Endothelial cell of umbilical vein (primary cell): ENCODE measurements around the gene SLC25A34. TPM values are rescaled to one million over a fixed set of nuclear protein-coding genes. Genes with fewer than 3 reads are reported as not detected.

ENCODE experiments used
- BruUV-seq: library from RNA; stranded (reverse); fragments of 400-500 nt; replicated peaks from 2 replicates; lab custom pipeline; 2021; lab: Mats Ljungman, UMichigan
- CTCF ChIA-PET: fragments of 300-600, 350-600 bp; sonication (Branson Sonifier 250); formaldehyde crosslinking; loops from one replicate; lab custom pipeline; 2021; ENCODE audit warnings: antibody characterized with exemption, inconsistent platforms; lab: Charles Lee
- POLR2A ChIA-PET: fragments of 300-600, 350-600 bp; sonication (Branson Sonifier 250); formaldehyde crosslinking; loops from one replicate; lab custom pipeline; 2021; ENCODE audit warnings: antibody characterized with exemption, inconsistent platforms; lab: Charles Lee
- DNase-seq: peaks from one replicate; pipeline ENCODE4 v3.0.0-alpha.2; 2011; ENCODE audit warnings: low read depth, low spot score
- FAIRE-seq: peaks from 2 replicates; lab custom pipeline; 2011; peaks lifted over from hg19 to GRCh38; lab: Jason Lieb, UNC
- H2AFZ ChIP-seq: 2 replicates; pipeline ENCODE4 v1.6.0; 2012; ENCODE audit warnings: low read depth, low read length, control low read depth, inconsistent platforms
- H3K27ac ChIP-seq: 2 replicates; pipeline ENCODE4 v1.5.1; 2011; ENCODE audit warnings: low read depth, mild to moderate bottlenecking, control low read depth, low read length, moderate library complexity; ENCODE audit not compliant: insufficient read depth
- H3K27me3 ChIP-seq, 2 experiments: 2 replicates each; pipeline versions ENCODE4 v1.6.0 to v1.6.1; 2011; ENCODE audit warnings: low read length in 2 of 2, mixed read lengths in 1 of 2; ENCODE audit not compliant: control insufficient read depth in 2 of 2, insufficient read depth in 2 of 2
- H3K36me3 ChIP-seq, 2 experiments: 2 replicates in 1 of 2; 3 replicates in 1 of 2; pipeline ENCODE4 v1.5.1; 2011; ENCODE audit warnings: low read length in 2 of 2, mild to moderate bottlenecking in 1 of 2, moderate library complexity in 1 of 2; ENCODE audit not compliant: control insufficient read depth in 2 of 2, insufficient read depth in 2 of 2; ENCODE audit errors: extremely low read depth in 1 of 2
- H3K4me1 ChIP-seq: 3 replicates; pipeline ENCODE4 v1.5.1; 2011; ENCODE audit warnings: mild to moderate bottlenecking, low read length; ENCODE audit not compliant: control insufficient read depth, insufficient read depth; ENCODE audit errors: extremely low read depth
- H3K4me2 ChIP-seq: 2 replicates; pipeline ENCODE4 v1.6.1; 2011; ENCODE audit warnings: low read length, control low read depth, mixed read lengths; ENCODE audit not compliant: insufficient read depth
- H3K4me3 ChIP-seq, 3 experiments: fragments of 200-600 bp in 1 of 3; sonication (generic), shearing (Covaris generic) in 1 of 3; replicated peaks in 1 of 3; 2 replicates each; pipeline ENCODE4 v1.5.1; 2011 to 2016; ENCODE audit warnings: control low read depth in 3 of 3, low read length in 3 of 3, mild to moderate bottlenecking in 2 of 3, inconsistent platforms in 1 of 3, low read depth in 1 of 3, moderate library complexity in 1 of 3; ENCODE audit not compliant: insufficient read depth in 1 of 3
- H3K79me2 ChIP-seq: 2 replicates; pipeline ENCODE4 v1.6.0; 2012; ENCODE audit warnings: low read length, inconsistent platforms; ENCODE audit not compliant: control insufficient read depth, insufficient read depth
- H3K9ac ChIP-seq: replicated peaks from 2 replicates; pipeline ENCODE3; 2011; ENCODE audit warnings: low read length, control low read depth; ENCODE audit not compliant: insufficient read depth; ENCODE audit errors: extremely low read depth
- H3K9me1 ChIP-seq: replicated peaks from 3 replicates; pipeline ENCODE4 v1.6.0; 2011; ENCODE audit warnings: mild to moderate bottlenecking, low read length; ENCODE audit not compliant: control insufficient read depth, insufficient read depth; ENCODE audit errors: extremely low read depth
- H3K9me3 ChIP-seq: replicated peaks from 2 replicates; pipeline ENCODE4 v1.5.1; 2012; ENCODE audit warnings: low read length, inconsistent platforms; ENCODE audit not compliant: control insufficient read depth, insufficient read depth
- H4K20me1 ChIP-seq: replicated peaks from 2 replicates; pipeline ENCODE3; 2011; ENCODE audit warnings: mild to moderate bottlenecking, low read length; ENCODE audit not compliant: control insufficient read depth, insufficient read depth; ENCODE audit errors: extremely low read depth
- CTCF ChIP-seq, 2 donors: IDR thresholded peaks; 1 replicate in 1 of 2; 2 replicates in 1 of 2; pipeline ENCODE4 v1.5.1; 2011; ENCODE audit warnings: low read length in 2 of 2, mild to moderate bottlenecking in 2 of 2, moderate library complexity in 2 of 2, control low read depth in 1 of 2, inconsistent platforms in 1 of 2, low read depth in 1 of 2; ENCODE audit not compliant: insufficient read depth in 1 of 2; ENCODE audit errors: extremely low read depth in 1 of 2
- FOS ChIP-seq: IDR thresholded peaks from 2 replicates; pipeline ENCODE4 v1.6.1; 2011; ENCODE audit warnings: mild to moderate bottlenecking, low read length, moderate library complexity, borderline replicate concordance; ENCODE audit not compliant: insufficient read depth
- POLR2AphosphoS5 ChIP-seq: IDR thresholded peaks from 2 replicates; pipeline ENCODE4 v1.6.1; 2012; ENCODE audit warnings: low read depth, mild to moderate bottlenecking, control low read depth, low read length, moderate library complexity; ENCODE audit not compliant: insufficient read depth
- dilution Hi-C: fragments of 300-500 bp; cut with MboI; formaldehyde crosslinking; loops from one replicate; pipeline ENCODE4 v1.15.0; 2019; ENCODE audit warnings: low sequenced_read_pairs; ENCODE audit not compliant: extremely low pct_ligation_motif_present
- intact Hi-C: fragments of 100-400 bp; cut with micrococcal nuclease; formaldehyde crosslinking; loops from one replicate; pipeline ENCODE4 v1.10.0; 2022
- polyA plus RNA-seq, 4 experiments: library from polyadenylated mRNA; depleted of rRNA in 3 of 4; stranded (reverse) in 3 of 4; unstranded in 1 of 4; fragments of >200 nt; gene quantifications; 2 replicates each; pipeline versions ENCODE4 v1.2.1 to v1.2.3, GENCODE V29; 2011 to 2012; ENCODE audit warnings: missing spikeins in 1 of 4
- total RNA-seq: library from RNA; stranded (reverse); gene quantifications from 2 replicates; pipeline ENCODE4 v1.2.3, GENCODE V29; 2021
- TF ChIP-seq, protein P1 (sequence below): IDR thresholded peaks from 2 replicates; pipeline ENCODE4 v1.6.1; 2011; ENCODE audit not compliant: insufficient read depth, insufficient read length

Gene SLC25A34
- total and polyA plus RNA-seq, 2 donors (not counting 3 experiments of a cell fraction or from before 2014, with no cell fraction given): 0.90 to 1.1 TPM

DNA sequence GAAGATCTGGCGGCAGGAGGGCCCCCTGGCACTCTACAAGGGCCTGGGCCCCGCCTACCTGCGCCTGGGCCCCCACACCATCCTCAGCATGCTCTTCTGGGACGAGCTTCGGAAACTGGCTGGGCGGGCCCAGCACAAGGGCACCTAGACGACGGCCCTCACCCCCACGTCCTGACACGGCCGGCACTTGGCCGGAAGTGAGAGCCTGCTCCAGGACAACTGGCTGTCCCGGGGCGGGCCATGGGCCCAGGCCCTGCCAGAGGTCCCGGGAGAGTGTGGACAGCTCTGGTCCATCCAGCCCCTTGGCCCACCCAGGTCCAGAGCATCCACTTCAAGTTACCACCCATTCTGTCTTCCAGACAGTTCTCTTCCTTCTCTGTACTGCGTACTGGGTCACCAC, 3.2 kb downstream of the SLC25A34 start:
- BruUV-seq: no TSS peak
- intact Hi-C loops (no loop called here), dilution Hi-C loops (no loop called here)
- Histone ChIP-seq H3K9me1 (no peaks in the 10 kb centered on the region), H4K20me1 (no peaks in the 10 kb centered on the region), H3K27ac (no peak overlapping the region), H3K79me2 (no peaks in the 10 kb centered on the region), H2AFZ (no peak overlapping the region), H3K4me1 (no peaks in the 10 kb centered on the region), H3K4me3 (no peak overlapping the region), H3K27me3 (no peaks in the 10 kb centered on the region), H3K9ac (no peak overlapping the region), H3K9me3 (no peaks in the 10 kb centered on the region), H3K4me2 (no peak overlapping the region), H3K36me3 (peaks cover 0 to 6% of the 10 kb centered on the region in 2 experiments)
- no peak for DNase-seq
- TF ChIP-seq, protein P1, sequence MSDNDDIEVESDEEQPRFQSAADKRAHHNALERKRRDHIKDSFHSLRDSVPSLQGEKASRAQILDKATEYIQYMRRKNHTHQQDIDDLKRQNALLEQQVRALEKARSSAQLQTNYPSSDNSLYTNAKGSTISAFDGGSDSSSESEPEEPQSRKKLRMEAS: no peak
- TF ChIP-seq POLR2AphosphoS5: peak; percentile 32
- ChIA-PET CTCF (interaction anchor here (0.6 to 4.2 kb wide), 4 partner anchors 9 to 148 kb away, joined by 3 to 31 read pairs (median 3); partner anchors contain the start of gene FBLIM1), POLR2A (interaction anchor here (1.0 kb wide), 1 partner anchor 21 kb away, joined by 3 read pairs; no protein-coding TSS in a partner anchor)
- no peak for FAIRE-seq

- CTCF ChIA-PET: interaction anchor here (0.6 to 4.2 kb wide), 5 partner anchors 8 to 148 kb away, joined by 3 to 31 read pairs (median 3); partner anchors contain the start of gene FBLIM1
Measured at GRCh38 chr1:15739745-15740144, 3.7 kb downstream of the SLC25A34 start.

More at GRCh38 chr1:15739745-15740144, 3.7 kb downstream of the SLC25A34 start:
- H3K4me3 ChIP-seq: no peak overlapping the region
- TF ChIP-seq POLR2AphosphoS5 (peak; percentile 6), CTCF (IDR thresholded peaks at IDR 0.05; ENCODE audit: extremely low read depth in 1 of 2, insufficient read depth in 1 of 2, low read depth in 1 of 2, low read length in 2 of 2) (peak; percentile 20 to 40), FOS (no peak)
- TF ChIP-seq, protein P1: no peak
- intact Hi-C loops: loop anchor here (10.0 kb wide), 1 partner anchor 415 kb away; no protein-coding TSS in a partner anchor
- BruUV-seq: no TSS peak
- POLR2A ChIA-PET: interaction anchor here (1.0 kb wide), 1 partner anchor 21 kb away, joined by 3 read pairs; no protein-coding TSS in a partner anchor
- FAIRE-seq (no peak), DNase-seq (no peak)
- H2AFZ ChIP-seq: no peak overlapping the region
- H4K20me1 ChIP-seq: no peaks in the 10 kb centered on the region
- H3K9me3 ChIP-seq: no peaks in the 10 kb centered on the region
- H3K9ac ChIP-seq: no peak overlapping the region
- no peaks in the 10 kb centered on the region for H3K79me2 ChIP-seq
- no peaks in the 10 kb centered on the region for H3K4me1 ChIP-seq
- no peaks in the 10 kb centered on the region for H3K9me1 ChIP-seq
- no peak overlapping the region for H3K27ac ChIP-seq
- no peak overlapping the region for H3K4me2 ChIP-seq
- dilution Hi-C loops: no loop called here
- peaks cover 0 to 2% of the 10 kb centered on the region in 2 experiments for H3K36me3 ChIP-seq
- no peaks in the 10 kb centered on the region for H3K27me3 ChIP-seq
